Right renal pelvis (tissue), 4 donors: Measurements from ENCODE around the gene DIMT1. TPM values are rescaled to one million over a fixed set of nuclear protein-coding genes. Genes with fewer than 3 reads are reported as not detected.

ENCODE experiments used
- DNase-seq, 4 donors: peaks; one replicate each; pipeline ENCODE4 v3.0.0-alpha.2; 2013; ENCODE audit warnings: low read depth in 4 of 4, low spot score in 3 of 4, missing footprints in 1 of 4
- polyA plus RNA-seq, 4 donors: library from polyadenylated mRNA; unstranded; fragments of 120-200 nt; gene quantifications; one replicate each; pipeline ENCODE4 v1.2.1, GENCODE V29; 2013; ENCODE audit not compliant: insufficient read length in 4 of 4

DIMT1 gene
- 10 to 100 TPM; 33.3 to 43.5 (median 40.3) TPM for polyA plus RNA-seq

- peak; percentile 89 to 96 (median 94) for DNase-seq
Observed at GRCh38 chr5:62403411-62404250, at the start of gene DIMT1. DIMT1 (minus strand) TSS chr5:62403905; CDS start chr5:62403772, 133 bp downstream.

- DNase-seq = no peak
Observed at GRCh38 chr5:62450259-62450658, 46.6 kb upstream of the DIMT1 start.

DNA sequence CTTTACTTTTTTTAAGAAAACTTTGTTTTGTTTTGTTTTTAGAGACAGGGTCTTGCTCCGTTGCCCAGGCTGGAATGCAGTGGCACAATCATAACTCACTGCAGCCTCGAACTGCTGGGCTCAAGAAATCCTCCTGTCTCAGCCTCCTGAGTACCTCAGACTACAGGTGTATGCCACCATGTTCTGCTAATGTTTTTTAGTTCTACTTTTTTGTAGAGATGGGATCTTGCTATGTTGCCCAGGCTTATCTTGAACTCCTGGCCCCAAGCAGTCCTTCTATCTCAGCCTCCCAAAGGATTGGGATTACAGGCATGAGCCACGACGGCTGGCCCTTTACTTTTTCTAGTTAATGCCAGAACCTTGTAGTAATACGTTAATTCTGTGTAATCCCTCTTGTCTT lies 44.8 kb upstream of the DIMT1 start:
- no peak for DNase-seq

- DNase-seq = no peak
Observed at GRCh38 chr5:62432621-62433064, 28.9 kb upstream of the DIMT1 start.

- DNase-seq = no peak
Observed at GRCh38 chr5:62431735-62432620, 28.3 kb upstream of the DIMT1 start.

DNA sequence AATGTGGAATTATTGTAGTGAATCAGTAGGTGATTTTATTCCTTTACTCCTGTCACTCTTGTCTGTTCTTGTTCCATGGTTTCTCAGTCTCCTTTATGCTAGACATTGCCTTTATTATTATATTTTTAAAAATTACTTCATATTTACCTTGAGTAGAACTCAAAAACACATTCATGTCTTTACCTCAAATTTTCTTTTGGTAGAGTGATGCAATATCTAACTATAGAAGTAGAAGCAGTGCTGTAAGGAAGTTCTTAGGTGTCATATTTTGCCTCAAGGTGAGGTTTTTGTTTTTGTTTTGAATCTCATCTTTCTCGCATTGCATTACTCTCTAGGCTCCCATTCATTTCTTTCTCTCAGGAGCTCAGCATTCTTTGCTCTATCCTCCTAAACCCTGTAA lies 21.1 kb upstream of the DIMT1 start:
- no peak for DNase-seq

DNA sequence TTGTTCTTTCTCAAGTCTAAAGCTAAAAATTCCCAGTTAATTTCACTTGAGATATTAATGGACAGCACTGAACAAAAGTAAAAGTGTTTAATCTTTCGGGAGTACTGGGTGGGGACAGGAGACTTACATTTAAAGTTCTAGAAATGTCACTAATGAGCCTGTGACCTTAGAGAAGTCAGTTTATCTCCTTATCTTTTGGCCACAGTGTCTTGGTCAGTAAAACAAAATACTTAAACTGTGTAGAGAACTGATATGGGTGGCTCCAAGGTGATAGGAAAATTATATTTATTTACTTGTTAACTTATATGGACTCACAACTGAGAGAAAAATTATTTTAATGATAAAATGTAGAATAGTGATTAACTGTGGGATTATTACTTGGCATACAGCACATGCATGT lies 17.7 kb upstream of the DIMT1 start:
- no peak for DNase-seq

- DNase-seq = no peak
Observed at GRCh38 chr5:62419609-62420008, 15.9 kb upstream of the DIMT1 start.

DNA sequence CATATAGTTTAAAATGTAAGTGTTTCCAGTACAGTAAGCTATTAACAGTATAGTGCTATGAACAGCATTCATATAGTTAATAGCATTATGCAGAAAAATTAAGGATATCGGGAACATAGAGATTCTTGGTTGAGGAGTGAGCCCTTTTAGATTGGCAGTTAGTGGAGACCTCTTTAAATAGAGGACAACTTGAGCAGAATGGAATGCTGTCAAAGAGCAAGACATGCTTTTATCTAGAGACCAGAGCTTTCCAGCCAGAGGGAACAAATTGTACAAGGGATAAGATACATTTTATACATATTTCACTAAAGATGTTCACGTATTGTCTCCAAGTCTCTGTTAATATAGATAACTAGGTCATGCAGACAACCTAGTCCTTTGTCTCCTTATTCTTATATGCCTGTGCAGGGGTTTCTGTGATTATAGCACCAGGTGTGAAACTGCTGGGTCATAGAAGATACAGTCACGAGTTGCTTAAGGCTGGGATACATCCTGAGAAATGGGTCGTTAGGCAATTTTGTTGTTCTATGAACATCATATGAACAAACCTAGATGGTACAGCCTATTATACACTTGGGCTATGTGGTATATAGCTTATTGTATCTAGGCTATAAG lies 14.9 kb upstream of the DIMT1 start:
- no peak for DNase-seq

DNA sequence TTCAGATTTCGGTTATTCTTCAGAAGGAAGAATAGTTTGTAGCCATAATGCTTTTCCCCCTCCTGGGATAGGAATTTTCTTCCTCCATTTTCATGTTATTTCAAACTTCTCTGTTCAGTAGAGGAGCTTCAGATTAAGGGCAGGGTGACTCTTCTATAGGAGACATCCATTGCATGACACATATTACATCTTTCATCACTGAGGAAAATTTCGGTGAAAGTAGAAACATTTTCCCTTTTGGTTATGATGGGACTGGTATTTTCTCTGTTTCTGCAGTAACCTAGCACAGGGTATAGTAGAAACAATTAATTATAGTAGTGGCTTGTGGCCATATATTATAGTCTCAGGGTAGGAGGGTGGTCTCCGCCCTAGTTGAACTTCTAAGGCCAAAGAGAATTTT lies 10.0 kb upstream of the DIMT1 start:
- no peak for DNase-seq

DNA sequence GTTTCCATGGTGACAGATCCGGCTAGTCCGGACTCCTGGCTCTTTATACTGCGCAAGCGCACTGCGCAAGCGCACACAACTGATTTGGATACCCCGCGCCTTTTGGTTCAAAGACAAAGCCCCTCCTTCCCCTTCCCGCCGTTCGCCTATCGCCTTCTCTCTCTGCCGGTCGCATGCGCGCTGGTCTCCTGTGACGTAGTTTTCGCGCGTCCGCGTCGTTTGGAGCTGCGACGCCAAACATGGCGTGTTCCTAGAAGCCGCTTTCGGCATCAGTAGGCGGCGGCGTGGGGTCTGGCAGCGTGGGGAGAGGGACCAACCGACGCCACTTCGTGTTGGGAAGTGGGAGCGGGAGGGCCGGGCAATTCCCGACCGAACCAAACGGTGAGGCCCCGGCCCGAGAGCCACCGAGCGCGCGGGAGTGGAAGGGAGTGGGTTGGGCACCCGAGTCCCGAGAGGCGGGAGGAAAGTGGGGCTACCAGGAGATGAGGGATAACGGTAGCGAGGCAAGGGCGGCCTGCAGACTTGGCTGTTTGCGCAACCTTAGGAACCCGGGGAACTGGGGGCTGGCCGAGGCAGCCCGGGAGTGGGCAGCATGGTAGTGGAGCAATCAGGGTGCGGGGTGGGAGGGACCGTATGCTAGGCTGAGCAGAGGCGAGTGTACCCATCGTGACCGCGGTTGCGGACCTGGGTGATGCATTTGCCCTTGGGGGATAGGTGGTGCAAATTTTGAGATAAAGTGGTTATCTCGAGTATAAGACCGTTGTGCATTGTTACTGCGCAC lies 9.0 kb upstream of the DIMT1 start, which contains the start of gene IPO11:
Gene IPO11, plus strand, starts transcription at position 215 of the 781 bp plus-strand sequence. CDS start 24,517 bp downstream, outside the sequence.
- peak; percentile 98 to 99 (median 99) for DNase-seq

- DNase-seq = no peak
Observed at GRCh38 chr5:62395210-62395950, 8.3 kb downstream of the DIMT1 start.

- DNase-seq = no peak
Observed at GRCh38 chr5:62386824-62387223, 16.9 kb downstream of the DIMT1 start.

- peak in 1 of 4 donors; percentile 10 for DNase-seq
Observed at GRCh38 chr5:62385816-62386400, 17.8 kb downstream of the DIMT1 start.

- DNase-seq = peak in 1 of 4 donors; percentile 5
Observed at GRCh38 chr5:62385131-62385530, 18.6 kb downstream of the DIMT1 start.

DNA sequence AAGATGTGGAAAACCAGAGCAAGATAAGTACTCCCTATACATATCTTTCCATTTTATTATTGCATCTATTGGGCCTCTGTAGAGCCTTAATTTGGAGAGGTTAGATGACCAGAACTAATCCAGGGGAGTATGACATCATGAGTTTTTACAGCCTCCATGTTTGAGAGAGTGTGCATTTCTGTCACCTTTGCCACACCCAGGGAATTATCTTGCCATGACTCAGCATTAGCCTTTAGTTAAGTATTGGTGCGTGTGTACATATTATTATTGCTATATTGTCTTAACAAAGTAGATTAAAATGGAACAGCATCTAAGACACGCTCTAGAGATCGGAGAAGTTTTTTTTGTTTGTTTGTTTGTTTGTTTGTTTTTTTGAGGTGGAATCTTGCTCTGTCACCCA lies 27.6 kb downstream of the DIMT1 start:
- DNase-seq = no peak

DNA sequence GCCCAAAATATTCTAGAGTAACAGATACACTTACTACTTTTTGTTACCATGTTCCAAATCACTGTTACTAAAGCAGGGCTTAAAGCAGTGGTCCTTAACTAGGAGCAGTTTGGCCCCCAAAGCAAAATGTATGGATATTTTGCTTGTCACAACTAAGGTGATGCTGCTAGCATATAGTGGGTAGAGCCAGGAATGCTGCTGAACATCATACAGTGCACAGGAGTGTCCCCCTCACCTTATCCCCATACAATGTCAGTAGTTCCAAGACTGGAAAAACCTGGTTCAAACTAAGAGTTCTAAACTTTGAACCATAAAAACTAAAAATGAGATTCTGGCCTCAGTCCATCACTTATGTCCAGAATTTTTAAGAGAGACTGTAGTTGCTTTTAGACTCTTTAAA lies 28.1 kb downstream of the DIMT1 start:
- DNase-seq = no peak

DNA sequence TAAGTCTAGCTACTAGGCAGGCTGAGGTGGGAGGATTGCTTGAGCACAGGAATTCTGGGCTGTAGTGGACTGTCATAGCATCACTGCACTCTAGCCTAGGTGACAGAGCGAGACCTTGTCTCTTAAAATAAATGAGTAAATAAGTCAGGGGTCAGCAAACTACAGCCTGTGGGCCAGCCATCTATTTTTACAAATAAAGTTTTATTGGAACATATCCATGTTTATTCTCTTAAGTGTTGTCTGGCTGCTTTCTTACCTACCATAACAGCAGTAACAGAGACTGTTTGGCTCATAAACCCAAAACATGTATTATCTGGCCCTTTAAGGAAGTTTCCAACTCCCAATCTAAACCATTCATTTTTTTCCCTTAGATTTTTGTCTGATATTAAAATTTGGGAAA lies 29.6 kb downstream of the DIMT1 start:
- DNase-seq = no peak

GRCh38 chr5:62373382-62373781 lies 30.3 kb downstream of the DIMT1 start:
- DNase-seq = no peak
